ENCODE results near the gene NAT14.
"Not testable (repeated sequence)": the region's sequence is repeated elsewhere in the genome, so short reads cannot be mapped to it uniquely, and the experiment has no call there.

The NAT14 gene

GRCh38 chr19:55530996-55531395 is 46.0 kb downstream of the NAT14 start:
- H3K4me3 ChIP-seq (ENCODE audit: control insufficient read depth in 1 of 7, extremely low read depth in 1 of 7, insufficient read depth in 4 of 7, low read depth in 2 of 7, low read length in 6 of 7): no peak overlapping the region
- H3K36me3 ChIP-seq (ENCODE audit: control insufficient read depth in 4 of 4, insufficient read depth in 4 of 4, low read length in 3 of 4): no peaks in the 10 kb centered on the region
- H3K27ac ChIP-seq (ENCODE audit: insufficient read depth in 1 of 2, low read depth in 1 of 2, low read length in 2 of 2, poor library complexity in 1 of 2, severe bottlenecking in 2 of 2): no peak overlapping the region
- H3K27me3 ChIP-seq (replicated peaks in 2 of 5; ENCODE audit: control insufficient read depth in 4 of 5, insufficient read depth in 5 of 5, low read length in 4 of 5): no peaks in the 10 kb centered on the region
- no peaks in the 10 kb centered on the region for H3K9me3 ChIP-seq (ENCODE audit: control extremely low read depth in 1 of 5, control insufficient read depth in 4 of 5, insufficient read depth in 2 of 5, low read depth in 1 of 5, low read length in 4 of 5)
- H3K4me1 ChIP-seq (ENCODE audit: control extremely low read depth in 1 of 4, control insufficient read depth in 4 of 4, insufficient read depth in 4 of 4, low read length in 3 of 4): peaks cover 0 to 9% (median 5%) of the 10 kb centered on the region in 4 experiments
- CTCF ChIA-PET: interaction anchor here (0.7 kb wide), 1 partner anchor 101 kb away, joined by 3 read pairs; no protein-coding TSS in a partner anchor
- WGBS (ENCODE audit: insufficient coverage): 89% methylated on average over 17 of the region's 26 CpGs
- no peak for DNase-seq
- POLR2A ChIA-PET: no interaction called here

- H3K36me3 ChIP-seq (ENCODE audit: control insufficient read depth in 4 of 4, insufficient read depth in 4 of 4, low read length in 3 of 4); H3K9me3 ChIP-seq (ENCODE audit: control extremely low read depth in 1 of 5, control insufficient read depth in 4 of 5, insufficient read depth in 2 of 5, low read depth in 1 of 5, low read length in 4 of 5); POLR2A ChIA-PET; H3K4me1 ChIP-seq (ENCODE audit: control extremely low read depth in 1 of 4, control insufficient read depth in 4 of 4, insufficient read depth in 4 of 4, low read length in 3 of 4); H3K27me3 ChIP-seq (replicated peaks in 2 of 5; ENCODE audit: control insufficient read depth in 4 of 5, insufficient read depth in 5 of 5, low read length in 4 of 5); H3K27ac ChIP-seq (ENCODE audit: insufficient read depth in 1 of 2, low read depth in 1 of 2, low read length in 2 of 2, poor library complexity in 1 of 2, severe bottlenecking in 2 of 2); CTCF ChIA-PET; DNase-seq; H3K4me3 ChIP-seq (ENCODE audit: control insufficient read depth in 1 of 7, extremely low read depth in 1 of 7, insufficient read depth in 4 of 7, low read depth in 2 of 7, low read length in 6 of 7): not testable (repeated sequence)
- 96% methylated on average over 7 of the region's 7 CpGs for WGBS (ENCODE audit: insufficient coverage)
Measured at GRCh38 chr19:55534280-55534679, 49.3 kb downstream of the NAT14 start.

- Histone ChIP-seq H3K4me3 (ENCODE audit: control insufficient read depth in 1 of 7, extremely low read depth in 1 of 7, insufficient read depth in 4 of 7, low read depth in 2 of 7, low read length in 6 of 7) (no peak overlapping the region), H3K27ac (ENCODE audit: insufficient read depth in 1 of 2, low read depth in 1 of 2, low read length in 2 of 2, poor library complexity in 1 of 2, severe bottlenecking in 2 of 2) (no peak overlapping the region), H3K36me3 (ENCODE audit: control insufficient read depth in 4 of 4, insufficient read depth in 4 of 4, low read length in 3 of 4) (no peaks in the 10 kb centered on the region), H3K4me1 (ENCODE audit: control extremely low read depth in 1 of 4, control insufficient read depth in 4 of 4, insufficient read depth in 4 of 4, low read length in 3 of 4) (no peaks in the 10 kb centered on the region), H3K9me3 (ENCODE audit: control extremely low read depth in 1 of 5, control insufficient read depth in 4 of 5, insufficient read depth in 2 of 5, low read depth in 1 of 5, low read length in 4 of 5) (no peaks in the 10 kb centered on the region), H3K27me3 (replicated peaks in 2 of 5; ENCODE audit: control insufficient read depth in 4 of 5, insufficient read depth in 5 of 5, low read length in 4 of 5) (no peaks in the 10 kb centered on the region)
- ChIA-PET CTCF (interaction anchor here (0.6 to 0.7 kb wide), 2 partner anchors 24 to 69 kb away, joined by 3 to 4 read pairs; no protein-coding TSS in a partner anchor), POLR2A (no interaction called here)
- 85% methylated on average over 7 of the region's 12 CpGs for WGBS (ENCODE audit: insufficient coverage)
- DNase-seq: no peak
Measured at GRCh38 chr19:55535173-55535964, 50.4 kb downstream of the NAT14 start.

GRCh38 chr19:55535965-55536350 is 51.0 kb downstream of the NAT14 start:
- CTCF ChIA-PET: interaction anchor here (0.6 to 1.0 kb wide), 2 partner anchors 69 to 95 kb away, joined by 4 to 5 read pairs; no protein-coding TSS in a partner anchor
- no peak overlapping the region for H3K4me3 ChIP-seq (ENCODE audit: control insufficient read depth in 1 of 7, extremely low read depth in 1 of 7, insufficient read depth in 4 of 7, low read depth in 2 of 7, low read length in 6 of 7)
- WGBS (ENCODE audit: insufficient coverage): 97% methylated on average over 18 of the region's 22 CpGs
- H3K9me3 ChIP-seq (ENCODE audit: control extremely low read depth in 1 of 5, control insufficient read depth in 4 of 5, insufficient read depth in 2 of 5, low read depth in 1 of 5, low read length in 4 of 5): no peaks in the 10 kb centered on the region
- no peaks in the 10 kb centered on the region for H3K27me3 ChIP-seq (replicated peaks in 2 of 5; ENCODE audit: control insufficient read depth in 4 of 5, insufficient read depth in 5 of 5, low read length in 4 of 5)
- no peak overlapping the region for H3K27ac ChIP-seq (ENCODE audit: insufficient read depth in 1 of 2, low read depth in 1 of 2, low read length in 2 of 2, poor library complexity in 1 of 2, severe bottlenecking in 2 of 2)
- DNase-seq: no peak
- no peaks in the 10 kb centered on the region for H3K36me3 ChIP-seq (ENCODE audit: control insufficient read depth in 4 of 4, insufficient read depth in 4 of 4, low read length in 3 of 4)
- no peaks in the 10 kb centered on the region for H3K4me1 ChIP-seq (ENCODE audit: control extremely low read depth in 1 of 4, control insufficient read depth in 4 of 4, insufficient read depth in 4 of 4, low read length in 3 of 4)
- POLR2A ChIA-PET: no interaction called here

GRCh38 chr19:55536366-55536765 is 51.4 kb downstream of the NAT14 start:
- no peaks in the 10 kb centered on the region for H3K9me3 ChIP-seq (ENCODE audit: control extremely low read depth in 1 of 5, control insufficient read depth in 4 of 5, insufficient read depth in 2 of 5, low read depth in 1 of 5, low read length in 4 of 5)
- H3K36me3 ChIP-seq (ENCODE audit: control insufficient read depth in 4 of 4, insufficient read depth in 4 of 4, low read length in 3 of 4): no peaks in the 10 kb centered on the region
- POLR2A ChIA-PET: no interaction called here
- H3K27me3 ChIP-seq (replicated peaks in 2 of 5; ENCODE audit: control insufficient read depth in 4 of 5, insufficient read depth in 5 of 5, low read length in 4 of 5): no peaks in the 10 kb centered on the region
- no peak overlapping the region for H3K4me3 ChIP-seq (ENCODE audit: control insufficient read depth in 1 of 7, extremely low read depth in 1 of 7, insufficient read depth in 4 of 7, low read depth in 2 of 7, low read length in 6 of 7)
- WGBS (ENCODE audit: insufficient coverage): 100% methylated on average over 1 of the region's 11 CpGs
- no peaks in the 10 kb centered on the region for H3K4me1 ChIP-seq (ENCODE audit: control extremely low read depth in 1 of 4, control insufficient read depth in 4 of 4, insufficient read depth in 4 of 4, low read length in 3 of 4)
- no peak overlapping the region for H3K27ac ChIP-seq (ENCODE audit: insufficient read depth in 1 of 2, low read depth in 1 of 2, low read length in 2 of 2, poor library complexity in 1 of 2, severe bottlenecking in 2 of 2)
- DNase-seq: no peak
- CTCF ChIA-PET: interaction anchor here (1.0 kb wide), 1 partner anchor 95 kb away, joined by 5 read pairs; no protein-coding TSS in a partner anchor
